Fibroblast of pulmonary artery (primary cell): ENCODE data around the gene CEMIP2.

ENCODE experiments used
- DNase-seq: peaks from one replicate; pipeline ENCODE4 v3.0.0-alpha.2; 2010; ENCODE audit warnings: low read depth
- H3K4me3 ChIP-seq: replicated peaks from 2 replicates; pipeline ENCODE4 v1.5.1; 2011; ENCODE audit warnings: low read depth, mild to moderate bottlenecking, control low read depth, low read length, moderate library complexity
- CTCF ChIP-seq: IDR thresholded peaks from 2 replicates; pipeline ENCODE4 v1.5.1; 2011; ENCODE audit warnings: mild to moderate bottlenecking, control low read depth, low read length, inconsistent platforms; ENCODE audit errors: missing control alignments

The CEMIP2 gene

DNA sequence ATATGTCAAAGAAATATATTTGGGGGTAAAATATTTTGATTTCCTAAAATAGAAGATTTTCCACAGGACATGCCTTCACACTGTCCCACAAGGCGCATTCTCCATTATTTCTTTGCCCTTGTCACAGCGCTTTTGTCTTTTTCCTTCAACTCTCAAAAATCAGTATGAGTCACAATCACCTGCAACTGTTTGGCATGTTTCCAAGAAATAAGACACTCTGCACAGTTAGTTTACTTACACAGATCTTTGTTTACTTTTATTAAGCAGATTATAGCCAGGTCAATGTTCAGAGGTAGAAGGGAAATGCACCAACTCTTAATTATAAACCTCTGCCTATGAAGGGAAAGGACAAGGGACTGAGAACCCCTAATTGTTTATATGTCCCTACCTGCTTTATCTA lies 9.5 kb downstream of the CEMIP2 start:
- DNase-seq: peak; percentile 37
- no peak for TF ChIP-seq CTCF
- no peak overlapping the region for H3K4me3 ChIP-seq

- no peak overlapping the region for H3K4me3 ChIP-seq
- TF ChIP-seq CTCF: no peak
- no peak for DNase-seq
Measured at GRCh38 chr9:71758277-71758676, 10.0 kb downstream of the CEMIP2 start.

- no peak overlapping the region for H3K4me3 ChIP-seq
- no peak for TF ChIP-seq CTCF
- DNase-seq: peak; percentile 15
Measured at GRCh38 chr9:71756753-71757152, 11.6 kb downstream of the CEMIP2 start.

GRCh38 chr9:71755869-71756268 lies 12.4 kb downstream of the CEMIP2 start:
- DNase-seq: no peak
- H3K4me3 ChIP-seq: no peak overlapping the region
- no peak for TF ChIP-seq CTCF

GRCh38 chr9:71755230-71755629 lies 13.1 kb downstream of the CEMIP2 start:
- TF ChIP-seq CTCF: no peak
- no peak overlapping the region for H3K4me3 ChIP-seq
- DNase-seq: no peak

- no peak for TF ChIP-seq CTCF
- no peak overlapping the region for H3K4me3 ChIP-seq
- no peak for DNase-seq
Measured at GRCh38 chr9:71754151-71754550, 14.2 kb downstream of the CEMIP2 start.

GRCh38 chr9:71752928-71753327 lies 15.4 kb downstream of the CEMIP2 start:
- no peak for TF ChIP-seq CTCF
- no peak overlapping the region for H3K4me3 ChIP-seq
- DNase-seq: no peak
